Calu3 (cell line): Measurements from ENCODE around the gene GALC. TPM values are rescaled to one million over a fixed set of nuclear protein-coding genes. Genes with fewer than 3 reads are reported as not detected.

Experiments
- Bru-seq: library from RNA; stranded (reverse); fragments of 400-500 nt; gene quantifications from one replicate; lab custom pipeline; 2021; lab: Mats Ljungman, UMichigan
- BruChase-seq, 2 experiments: library from RNA; stranded (reverse); fragments of 400-500 nt; gene quantifications; one replicate each; lab custom pipeline; 2021; lab: Mats Ljungman, UMichigan
- BruUV-seq: library from RNA; stranded (reverse); fragments of 400-500 nt; replicated peaks from 2 replicates; lab custom pipeline; 2021; lab: Mats Ljungman, UMichigan
- CTCF ChIA-PET: fragments of 300-600 bp; sonication (Branson Sonifier 250); formaldehyde crosslinking; loops from one replicate; lab custom pipeline; 2022; ENCODE audit warnings: antibody characterized with exemption; lab: Charles Lee
- DNase-seq: peaks from one replicate; pipeline ENCODE4 v3.0.0; 2022
- H3K27ac Mint-ChIP-seq: one replicate; pipeline ENCODE4 v1.8.0; 2022; ENCODE audit warnings: mixed read lengths; ENCODE audit not compliant: unreplicated experiment
- H3K27me3 Mint-ChIP-seq: one replicate; pipeline ENCODE4 v1.8.0; 2022; ENCODE audit warnings: mixed read lengths; ENCODE audit not compliant: unreplicated experiment
- H3K36me3 Mint-ChIP-seq: one replicate; pipeline ENCODE4 v1.8.0; 2022; ENCODE audit warnings: mild to moderate bottlenecking, moderate library complexity, mixed read lengths; ENCODE audit not compliant: insufficient read depth, unreplicated experiment
- H3K4me1 Mint-ChIP-seq: one replicate; pipeline ENCODE4 v1.8.0; 2022; ENCODE audit warnings: mild to moderate bottlenecking, low read depth, mixed read lengths; ENCODE audit not compliant: unreplicated experiment
- H3K4me3 Mint-ChIP-seq: one replicate; pipeline ENCODE4 v1.8.0; 2022; ENCODE audit warnings: mild to moderate bottlenecking, low read depth, moderate library complexity, mixed read lengths; ENCODE audit not compliant: unreplicated experiment
- H3K9me3 Mint-ChIP-seq: one replicate; pipeline ENCODE4 v1.8.0; 2022; ENCODE audit warnings: low read depth, mixed read lengths; ENCODE audit not compliant: unreplicated experiment
- CTCF ChIP-seq: fragments of 200-600 bp; IDR thresholded peaks from one replicate; pipeline ENCODE4 v1.8.0; 2022; ENCODE audit warnings: antibody characterized with exemption; ENCODE audit not compliant: unreplicated experiment
- intact Hi-C: fragments of 100-400 bp; cut with micrococcal nuclease; formaldehyde crosslinking; loops from one replicate; pipeline ENCODE4 v1.10.0; 2022; ENCODE audit not compliant: unreplicated experiment
- long read RNA-seq: library from polyadenylated mRNA; stranded (forward); transcript quantifications from one replicate; pipeline ENCODE4 v2.0.0, GENCODE V29; 2022
- total RNA-seq: library from RNA; stranded (reverse); gene quantifications from 2 replicates; pipeline ENCODE4 v1.2.3, GENCODE V29; 2022

The GALC gene
- total RNA-seq: 18.8 and 19.3 TPM in 2 replicates
- Bru-seq, nascent RNA: percentile 62 among the genes with signal in this experiment
- BruChase-seq, experiment 1, labeled RNA remaining after a 6-hour chase: percentile 56 among the genes with signal in this experiment
- percentile 52 among the genes with signal in this experiment for BruChase-seq, experiment 2, labeled RNA remaining after a 2-hour chase
- long read RNA-seq, transcript GALC-201 (17 exons, 3,883 nt): major isoform, 21 of 28 reads
- long read RNA-seq, partial matches to known transcripts: 2 of 28 reads
- long read RNA-seq, other reads (novel, unspliced or antisense): 3 of 28 reads

- peak; percentile 88 for DNase-seq
- no peaks in the 10 kb centered on the region for H3K27me3 Mint-ChIP-seq
- H3K9me3 Mint-ChIP-seq: no peaks in the 10 kb centered on the region
- BruUV-seq: TSS peak; percentile 91
- intact Hi-C loops: no loop called here
- peaks cover 17% of the 10 kb centered on the region for H3K36me3 Mint-ChIP-seq
- CTCF ChIA-PET: interaction anchor here (0.6 kb wide), 1 partner anchor 1773 kb away, joined by 6 read pairs; no protein-coding TSS in a partner anchor
- H3K4me3 Mint-ChIP-seq: peak within 1 kb of the TSS; percentile 73
- no peak for TF ChIP-seq CTCF
- H3K27ac Mint-ChIP-seq: peak within 1 kb of the TSS; percentile 61
- peaks cover 33% of the 10 kb centered on the region for H3K4me1 Mint-ChIP-seq
These were observed at the start of gene GALC for GRCh38 chr14:87992718-87993628. TSS of gene GALC (minus strand) at chr14:87993182. CDS start at chr14:87993164, 18 bp downstream.

- H3K36me3 Mint-ChIP-seq: no peaks in the 10 kb centered on the region
- CTCF ChIA-PET: no interaction called here
- no TSS peak for BruUV-seq
- H3K9me3 Mint-ChIP-seq: no peaks in the 10 kb centered on the region
- no peaks in the 10 kb centered on the region for H3K27me3 Mint-ChIP-seq
- TF ChIP-seq CTCF: no peak
- no peak overlapping the region for H3K4me3 Mint-ChIP-seq
- intact Hi-C loops: no loop called here
- no peak for DNase-seq
- H3K27ac Mint-ChIP-seq: no peak overlapping the region
- peaks cover 14% of the 10 kb centered on the region for H3K4me1 Mint-ChIP-seq
These were observed 47.2 kb upstream of the GALC start for GRCh38 chr14:88040146-88040545.

- CTCF ChIA-PET: no interaction called here
- H3K27me3 Mint-ChIP-seq: no peaks in the 10 kb centered on the region
- no peak overlapping the region for H3K4me3 Mint-ChIP-seq
- BruUV-seq: no TSS peak
- no peak overlapping the region for H3K27ac Mint-ChIP-seq
- H3K9me3 Mint-ChIP-seq: no peaks in the 10 kb centered on the region
- no peak for TF ChIP-seq CTCF
- DNase-seq: no peak
- intact Hi-C loops: no loop called here
- H3K36me3 Mint-ChIP-seq: no peaks in the 10 kb centered on the region
- H3K4me1 Mint-ChIP-seq: peaks cover 5% of the 10 kb centered on the region
These were observed 46.2 kb upstream of the GALC start for GRCh38 chr14:88039197-88039596.

- intact Hi-C loops: no loop called here
- H3K27ac Mint-ChIP-seq: no peak overlapping the region
- no peaks in the 10 kb centered on the region for H3K4me1 Mint-ChIP-seq
- H3K36me3 Mint-ChIP-seq: no peaks in the 10 kb centered on the region
- no TSS peak for BruUV-seq
- H3K27me3 Mint-ChIP-seq: no peaks in the 10 kb centered on the region
- no peak overlapping the region for H3K4me3 Mint-ChIP-seq
- DNase-seq: no peak
- TF ChIP-seq CTCF: no peak
- H3K9me3 Mint-ChIP-seq: no peaks in the 10 kb centered on the region
- CTCF ChIA-PET: no interaction called here
These were observed 44.3 kb upstream of the GALC start for GRCh38 chr14:88037325-88037724.
